NK-92 (cell line): Measurements from ENCODE around the gene TBC1D28.
"Not testable (repeated sequence)": the region's sequence is repeated elsewhere in the genome, so short reads cannot be mapped to it uniquely, and the experiment has no call there.

Experiments used
- DNase-seq: peaks from one replicate; lab custom pipeline; 2025; ENCODE audit not compliant: unreplicated experiment; lab: John Stamatoyannopoulos, UW

TBC1D28 gene

DNA sequence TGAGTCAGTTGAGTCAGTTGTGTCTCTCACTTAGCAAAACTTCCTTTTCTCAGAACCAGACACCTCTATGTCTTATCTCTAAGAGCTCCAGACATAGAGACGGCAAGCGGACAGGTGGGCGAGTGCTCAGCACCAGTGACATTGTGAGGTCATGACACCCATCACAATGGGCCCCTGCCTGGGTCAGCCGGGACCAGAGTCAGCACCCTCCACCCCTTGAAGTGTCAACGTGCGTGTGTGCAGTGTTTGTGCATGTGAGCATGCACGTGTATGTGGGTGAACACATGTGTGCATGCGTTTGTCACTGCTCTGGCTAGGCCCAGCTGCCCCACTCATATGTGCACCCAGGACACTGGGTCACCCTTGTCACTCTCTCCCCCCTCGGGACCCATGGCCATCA, at the start of gene TBC1D28:
TSS of gene TBC1D28 (minus strand) at position 101 of the 400 bp plus-strand sequence. CDS start 3,039 bp downstream, outside the sequence.
- DNase-seq, result not testable (repeated sequence)

DNA sequence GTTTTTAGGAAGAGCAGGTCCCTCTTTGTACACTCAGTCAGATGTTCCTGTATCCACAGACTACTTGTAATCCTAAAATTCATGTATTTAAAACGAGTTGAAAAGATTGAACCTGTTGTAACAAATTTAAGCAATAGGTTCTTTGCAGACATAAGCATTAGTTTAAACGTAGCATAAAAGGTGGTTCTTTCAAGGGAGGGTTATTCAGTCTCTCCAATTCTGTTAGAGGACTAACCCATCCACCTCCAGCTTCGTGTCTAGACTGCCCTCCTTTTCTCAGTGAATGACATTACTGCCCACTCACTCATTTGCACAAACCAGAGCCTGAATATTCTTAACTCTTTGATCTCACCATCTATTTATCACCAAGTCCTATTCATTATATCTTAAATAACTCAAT, 38.5 kb upstream of the TBC1D28 start:
- DNase-seq, result not testable (repeated sequence)

DNA sequence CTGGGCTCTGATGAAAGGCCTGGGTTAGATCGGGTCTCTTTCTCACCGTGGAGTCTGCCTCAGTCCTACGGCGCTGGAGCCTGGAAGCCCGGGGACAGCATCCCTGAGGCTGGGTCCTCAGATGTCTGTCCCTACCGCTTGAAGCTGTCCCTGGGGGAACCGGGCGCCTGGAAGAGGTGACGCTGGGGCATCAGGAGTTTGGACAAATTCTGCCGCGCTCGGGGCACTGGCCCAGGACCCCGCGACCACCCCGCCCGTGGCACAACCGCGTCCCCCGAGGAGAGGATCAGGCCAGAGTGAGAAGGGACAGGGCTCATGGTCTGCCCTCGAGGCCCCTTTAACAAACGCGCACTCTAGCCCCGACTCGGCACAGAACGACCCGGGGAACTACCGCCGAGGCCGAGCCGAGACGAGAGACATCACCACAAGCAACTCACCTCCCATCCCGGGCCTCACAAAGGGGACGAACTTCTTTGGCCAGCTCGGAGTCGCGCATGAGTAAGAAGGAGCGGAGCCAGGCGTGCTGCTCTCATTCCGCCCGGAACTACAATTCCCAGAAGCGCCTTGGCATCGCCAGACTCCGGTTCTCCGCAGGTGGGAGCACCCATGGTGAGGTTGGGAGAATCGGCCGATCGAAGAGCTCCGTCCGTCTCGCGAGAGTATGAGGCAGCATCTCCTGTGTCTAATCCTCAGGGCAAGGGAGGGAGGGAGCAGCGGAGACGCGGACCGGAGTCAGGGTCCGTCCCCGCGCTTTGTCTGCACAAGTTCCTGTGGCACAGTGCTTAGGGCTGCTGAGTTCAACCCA, 37.8 kb upstream of the TBC1D28 start, which contains the start of gene FOXO3B:
TSS of gene FOXO3B (minus strand) at position 548 of the 805 bp plus-strand sequence. CDS start 663 bp downstream, outside the sequence.
- DNase-seq, result not testable (repeated sequence)

DNA sequence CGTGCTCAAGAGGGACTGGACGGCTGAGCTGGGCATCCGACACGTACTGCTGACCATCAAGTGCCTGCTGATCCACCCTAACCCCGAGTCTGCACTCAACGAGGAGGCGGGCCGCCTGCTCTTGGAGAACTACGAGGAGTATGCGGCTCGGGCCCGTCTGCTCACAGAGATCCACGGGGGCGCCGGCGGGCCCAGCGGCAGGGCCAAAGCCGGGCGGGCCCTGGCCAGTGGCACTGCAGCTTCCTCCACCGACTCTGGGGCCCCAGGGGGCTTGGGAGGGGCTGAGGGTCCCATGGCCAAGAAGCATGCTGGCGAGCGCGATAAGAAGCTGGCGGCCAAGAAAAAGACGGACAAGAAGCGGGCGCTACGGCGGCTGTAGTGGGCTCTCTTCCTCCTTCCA, 33.2 kb upstream of the TBC1D28 start:
- DNase-seq, result not testable (repeated sequence)

DNA sequence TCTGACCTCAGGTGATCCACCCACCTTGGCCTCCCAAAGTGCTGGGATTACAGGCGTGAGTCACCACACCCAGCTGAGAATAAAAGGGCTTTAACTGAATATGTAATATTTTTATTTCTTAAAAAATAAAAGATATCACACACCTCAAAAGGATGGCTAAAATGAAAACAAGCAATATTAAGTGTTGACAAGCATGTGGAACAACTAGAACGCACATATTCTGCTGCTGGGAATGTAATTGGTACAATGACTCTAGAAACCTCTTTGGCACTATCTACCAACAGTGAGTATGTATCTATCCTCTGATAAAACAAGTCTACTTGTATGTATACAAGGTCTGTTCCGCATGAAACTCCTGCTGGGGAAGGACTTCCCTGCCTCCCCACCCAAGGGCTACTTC, 32.7 kb upstream of the TBC1D28 start:
- DNase-seq, result not testable (repeated sequence)

DNA sequence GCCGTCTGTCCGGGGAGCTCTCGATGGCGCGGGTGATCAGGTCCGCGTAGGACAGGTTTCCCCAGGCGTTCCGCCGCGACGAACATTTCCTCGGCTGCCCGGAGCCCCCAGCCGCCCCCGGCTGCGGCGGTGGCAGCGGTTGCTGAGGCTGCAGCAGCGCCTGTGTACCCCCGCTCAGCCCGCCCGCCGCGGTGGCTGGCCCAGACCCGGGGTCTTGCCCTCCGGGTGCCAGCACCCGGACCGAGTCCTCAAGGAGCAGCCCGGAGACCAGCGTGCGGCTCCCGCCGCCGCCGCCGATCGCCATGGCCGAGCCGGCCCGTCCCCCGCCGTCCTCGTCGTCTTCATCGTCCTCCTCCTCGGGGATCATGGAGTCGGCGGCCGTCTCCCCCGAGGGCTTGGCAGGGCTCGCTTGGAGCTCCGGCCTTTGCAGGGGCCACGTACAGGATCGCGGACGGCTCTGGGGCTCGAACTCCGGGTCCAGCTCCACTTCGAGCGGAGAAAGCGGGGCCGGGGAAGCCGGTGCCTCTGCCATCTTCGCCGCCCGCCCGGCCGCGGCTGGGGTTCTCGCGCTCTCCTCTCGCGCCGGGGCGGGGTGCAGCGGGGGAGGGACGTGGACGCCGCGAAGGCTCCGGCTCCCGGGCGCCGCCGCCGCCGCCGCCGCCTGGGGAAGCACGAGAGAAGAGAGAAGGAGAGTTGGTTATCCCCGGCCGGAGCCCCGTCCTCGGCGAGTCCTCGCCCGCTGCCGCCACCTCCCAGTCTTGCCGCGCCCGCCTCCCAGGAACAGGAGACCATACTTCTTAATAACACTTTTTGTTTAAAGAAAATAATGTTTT, 28.4 kb upstream of the TBC1D28 start:
- DNase-seq, result not testable (repeated sequence)

DNA sequence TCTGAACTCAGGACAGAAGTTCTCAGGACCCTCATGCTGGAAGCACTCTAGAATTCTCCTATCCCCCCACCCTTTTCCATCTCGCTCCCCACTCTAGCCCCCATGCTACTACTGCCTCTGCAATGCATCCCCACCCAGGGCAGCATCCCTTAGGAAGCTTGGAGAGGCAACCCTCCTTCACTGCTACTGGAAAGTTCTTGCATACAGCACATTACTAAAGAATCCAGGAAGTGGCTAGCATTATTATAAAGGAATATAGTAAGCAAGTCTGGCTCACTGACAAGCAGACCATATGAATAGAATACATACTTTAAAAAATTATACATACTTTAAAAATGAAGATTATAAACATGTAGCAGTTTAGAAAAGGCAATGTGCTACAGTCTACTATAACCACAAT, 24.4 kb upstream of the TBC1D28 start:
- not testable (repeated sequence) for DNase-seq

DNA sequence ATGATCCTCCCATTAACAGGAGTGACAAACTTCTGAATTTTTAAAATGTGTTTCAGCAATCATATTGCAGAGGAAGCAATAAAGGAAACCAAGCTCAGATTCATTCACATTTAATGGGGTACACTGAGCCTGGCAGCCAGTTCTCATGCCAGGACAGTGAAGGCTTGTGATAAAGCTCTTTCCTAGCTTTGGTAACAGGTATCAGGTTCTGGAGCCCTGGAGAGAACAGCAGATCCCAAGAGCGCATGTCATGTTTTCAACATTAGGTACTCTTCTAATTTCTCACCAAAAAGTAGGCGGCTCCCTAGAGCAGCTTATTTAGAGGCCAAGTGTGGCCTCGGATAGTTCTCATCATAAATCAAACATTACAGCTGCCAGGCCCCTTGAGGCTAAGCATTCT, 23.3 kb upstream of the TBC1D28 start:
- DNase-seq, result not testable (repeated sequence)

DNA sequence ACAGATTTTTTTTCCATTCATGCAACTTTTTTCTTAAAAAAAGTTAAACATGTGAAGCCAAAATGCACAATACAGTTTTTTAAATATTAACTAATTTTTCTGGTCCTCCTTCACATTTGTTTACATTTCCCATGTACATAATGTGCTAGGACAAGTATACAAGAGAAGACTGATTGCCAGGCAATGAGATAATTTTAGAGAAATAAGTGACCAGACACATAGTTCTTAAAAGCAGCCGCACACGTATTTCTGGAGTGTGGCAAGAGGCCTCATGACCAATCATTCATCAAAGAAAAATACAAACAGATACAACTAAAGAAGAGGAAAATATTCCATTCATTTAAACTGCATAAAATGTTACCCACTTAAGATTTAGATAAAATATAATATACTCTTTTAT, 22.1 kb upstream of the TBC1D28 start:
- DNase-seq, result not testable (repeated sequence)

DNA sequence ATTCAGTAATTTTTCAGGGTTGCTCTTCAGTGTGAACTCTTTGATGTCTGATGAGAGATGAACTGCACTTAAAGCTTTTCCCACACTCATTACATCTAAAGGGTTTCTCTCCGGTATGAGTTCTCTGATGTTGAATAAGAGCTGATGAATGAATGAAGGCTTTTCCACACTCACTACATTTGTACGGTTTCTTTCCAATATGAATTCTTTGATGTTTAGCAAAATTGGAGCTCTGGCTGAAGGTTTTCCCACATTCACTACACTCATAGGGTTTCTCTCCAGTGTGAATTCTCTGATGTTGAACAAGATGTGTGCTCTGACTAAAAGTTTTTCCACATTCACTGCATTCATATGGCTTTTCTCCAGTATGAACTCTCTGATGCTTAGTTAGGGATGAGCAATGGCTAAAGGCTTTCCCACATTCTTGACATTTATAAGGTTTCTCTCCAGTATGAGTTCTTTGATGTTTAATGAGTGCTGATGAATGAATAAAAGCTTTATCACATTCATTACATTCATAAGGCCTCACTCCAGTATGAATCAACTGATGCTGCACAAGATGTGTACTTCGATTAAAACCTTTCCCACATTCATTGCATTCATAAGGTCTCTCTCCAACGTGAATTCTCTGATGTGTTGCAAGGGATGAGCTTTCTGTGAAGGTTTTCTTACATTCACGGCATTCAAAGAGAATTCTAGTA, 17.9 kb upstream of the TBC1D28 start:
- not testable (repeated sequence) for DNase-seq

DNA sequence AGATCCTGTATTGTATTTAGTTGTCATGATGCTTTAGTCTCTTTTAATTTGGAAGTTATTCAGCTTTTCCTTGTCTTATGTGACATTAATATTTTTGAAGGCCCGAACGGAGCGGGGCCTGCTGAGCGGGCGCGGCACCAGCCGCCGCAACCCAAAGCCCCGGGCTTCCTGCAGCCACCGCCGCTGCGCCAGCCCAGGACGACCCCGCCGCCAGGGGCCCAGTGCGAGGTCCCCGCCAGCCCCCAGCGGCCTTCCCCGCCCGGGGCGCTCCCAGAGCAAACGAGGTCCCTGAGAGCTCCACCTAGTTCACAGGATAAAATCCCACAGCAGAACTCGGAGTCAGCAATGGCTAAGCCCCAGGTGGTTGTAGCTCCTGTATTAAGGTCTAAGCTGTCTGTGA, 5.9 kb upstream of the TBC1D28 start:
- DNase-seq, result not testable (repeated sequence)

DNA sequence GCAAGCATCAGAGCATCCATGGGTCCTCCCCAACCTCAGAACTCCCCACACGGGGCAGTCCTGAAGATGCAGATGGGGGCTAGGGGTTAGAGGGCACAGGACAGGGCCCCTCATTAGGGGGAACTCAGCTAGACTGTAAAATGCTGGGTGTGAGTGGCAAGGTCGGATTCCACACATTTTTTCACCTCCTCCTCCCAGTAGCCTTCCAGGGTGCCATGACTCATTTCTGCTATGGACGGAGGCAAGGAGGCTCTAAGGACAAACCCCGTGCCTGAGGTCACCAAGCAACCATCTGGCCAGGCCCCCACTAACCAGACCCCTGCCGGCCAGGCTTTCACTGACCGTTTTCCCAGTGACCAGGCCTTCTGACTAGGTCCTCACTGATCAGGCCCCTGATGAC, 1.1 kb downstream of the TBC1D28 start:
- DNase-seq, result not testable (repeated sequence)

DNA sequence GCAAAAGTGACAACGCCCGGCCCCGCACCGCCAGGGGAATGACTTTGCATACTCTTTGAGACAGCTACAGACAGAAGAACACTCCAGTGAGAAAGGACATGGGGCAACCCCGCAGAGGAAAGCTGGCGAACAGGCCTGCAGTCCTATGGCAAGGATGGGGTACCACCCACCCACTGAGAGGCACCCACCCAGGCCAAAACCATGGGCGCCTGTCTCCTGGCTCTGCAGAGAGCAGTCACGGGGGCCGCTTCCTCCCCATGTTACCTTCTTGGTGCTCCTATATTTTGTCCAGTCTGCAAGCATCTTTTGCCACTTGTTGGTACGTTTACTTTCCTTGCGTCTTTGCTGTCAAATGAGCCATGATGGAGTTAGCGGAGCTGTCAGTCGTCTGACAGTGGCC, 5.8 kb downstream of the TBC1D28 start:
- not testable (repeated sequence) for DNase-seq

DNA sequence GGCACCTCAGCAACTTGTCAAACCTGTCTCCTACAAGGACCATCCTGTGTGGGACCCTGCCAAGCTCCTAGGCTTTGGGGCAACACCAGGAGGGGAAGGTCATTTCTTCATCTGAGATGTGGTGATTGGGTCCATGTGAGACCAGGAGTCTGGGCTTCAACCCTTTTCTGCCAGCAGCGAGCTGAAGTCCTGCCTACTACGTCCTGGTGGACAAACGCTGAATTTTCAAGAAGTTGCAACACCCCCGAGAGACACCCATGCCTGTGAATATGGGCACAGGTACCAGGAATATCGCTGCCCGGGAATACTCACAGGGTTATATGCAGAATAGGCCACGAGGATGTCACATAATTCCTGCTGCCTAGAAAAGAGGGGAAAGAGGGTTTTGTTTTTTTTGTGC, 8.0 kb downstream of the TBC1D28 start:
- not testable (repeated sequence) for DNase-seq

DNA sequence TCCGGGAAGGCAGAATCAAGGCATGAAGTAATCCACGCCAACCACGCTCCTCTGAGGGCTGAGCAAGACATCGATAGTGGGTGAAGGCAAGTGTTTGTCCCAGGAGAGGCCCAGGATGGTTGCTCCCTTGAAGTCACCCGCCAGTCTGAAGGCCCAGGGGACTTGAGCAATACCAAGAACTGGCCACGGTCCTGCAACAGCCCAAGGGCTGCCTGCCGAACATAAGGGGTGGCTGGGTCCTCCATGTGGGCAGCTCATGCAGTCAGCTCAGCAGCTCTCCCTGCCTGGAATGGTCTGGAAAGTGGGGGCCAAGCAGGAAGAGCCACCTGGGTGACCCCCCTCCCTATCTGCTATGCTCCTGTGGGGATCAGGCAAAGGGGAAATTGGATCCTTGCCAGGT, 8.4 kb downstream of the TBC1D28 start:
- not testable (repeated sequence) for DNase-seq

DNA sequence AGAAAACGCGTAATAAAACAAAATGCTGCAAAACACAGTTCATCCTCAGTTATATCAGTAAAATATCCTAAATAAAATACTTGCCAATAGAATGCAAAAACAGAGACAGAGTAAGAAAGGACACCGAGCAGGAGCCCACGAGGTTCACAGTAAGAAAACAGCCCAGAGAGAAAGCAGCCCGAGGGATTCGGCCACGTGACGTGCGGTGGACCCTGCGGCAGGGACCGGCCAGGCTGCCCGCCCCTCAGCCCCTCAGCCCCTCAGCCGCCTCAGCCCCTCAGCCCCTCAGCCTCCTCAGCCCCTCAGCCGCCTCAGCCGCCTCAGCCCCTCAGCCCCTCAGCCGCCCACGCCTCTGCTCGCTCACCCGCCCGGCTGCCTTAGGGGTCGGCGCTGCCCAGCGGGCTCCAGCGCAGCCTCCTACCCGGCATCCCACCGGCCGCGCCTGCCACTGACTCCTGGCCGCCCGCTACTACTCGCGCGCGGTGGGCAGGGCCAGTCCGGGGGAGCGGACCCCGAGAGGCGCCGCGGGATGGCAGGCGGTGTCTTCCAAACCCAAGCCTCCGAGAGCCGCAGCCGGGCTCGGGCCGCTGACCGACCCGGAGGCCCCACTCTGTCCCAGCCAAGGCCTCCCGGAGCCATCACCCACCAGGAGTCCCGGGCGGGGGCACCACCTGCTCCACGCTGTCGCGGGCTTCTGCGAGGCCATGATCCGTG, 9.5 kb downstream of the TBC1D28 start:
- not testable (repeated sequence) for DNase-seq

DNA sequence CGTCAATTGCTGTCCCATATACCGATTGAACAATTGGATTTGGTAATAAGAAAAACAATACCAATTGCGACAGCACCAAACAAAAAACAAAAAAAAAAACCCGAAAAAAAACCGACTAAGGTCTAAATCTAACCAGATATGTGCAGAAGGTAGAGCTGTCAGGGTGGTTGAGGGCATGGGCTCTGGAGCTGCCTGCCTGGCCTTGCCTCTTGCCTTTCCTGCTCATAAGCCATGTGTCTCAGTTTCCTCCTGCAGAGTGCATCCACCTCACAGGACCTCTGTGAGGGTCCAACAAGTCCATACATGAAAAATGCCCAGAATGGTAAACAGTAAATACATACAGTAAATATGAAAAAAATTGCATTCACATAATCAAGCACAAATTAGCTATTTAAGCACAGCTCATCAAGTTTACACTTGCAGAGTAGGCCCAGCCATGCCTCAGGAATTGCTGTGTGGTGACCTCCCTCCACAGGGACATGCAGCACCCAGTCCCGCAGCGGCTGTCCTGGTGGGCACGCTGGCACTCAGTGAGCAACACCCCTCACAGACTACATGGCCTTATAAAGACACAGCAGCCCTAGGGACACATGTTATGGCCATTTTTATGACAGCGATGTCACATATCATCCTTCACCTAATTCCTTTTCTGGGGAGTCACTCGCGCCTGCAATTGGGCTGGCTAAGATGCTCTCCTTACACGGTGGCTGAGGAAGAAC, 17.9 kb downstream of the TBC1D28 start:
- no peak for DNase-seq

DNA sequence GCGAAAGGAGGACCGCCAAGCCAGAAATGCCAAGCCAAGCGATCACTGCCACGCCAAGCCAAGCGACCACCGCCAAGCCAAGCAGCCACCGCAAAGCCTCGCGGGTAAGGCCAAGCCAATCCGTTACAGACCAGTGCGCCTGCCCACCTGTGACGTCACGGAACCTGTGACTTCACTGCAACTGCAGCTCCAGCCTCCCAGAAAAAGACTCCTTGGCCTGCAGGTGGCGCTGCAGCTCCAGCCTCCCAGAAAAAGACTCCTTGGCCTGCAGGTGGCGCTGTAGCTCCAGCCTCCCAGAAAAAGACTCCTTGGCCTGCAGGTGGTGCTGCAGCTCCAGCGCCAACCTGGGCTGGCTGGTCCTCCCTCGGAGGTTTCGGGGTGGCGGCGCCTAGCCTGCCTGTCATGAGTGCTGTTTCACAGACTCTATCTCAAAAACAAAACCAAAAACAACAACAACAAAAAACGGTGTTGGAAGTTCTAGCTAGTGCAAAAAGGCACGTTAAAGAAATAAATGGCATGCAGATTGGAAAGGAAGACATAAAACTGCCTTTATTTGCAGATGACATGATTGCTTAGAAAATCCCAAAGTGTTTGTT, 18.6 kb downstream of the TBC1D28 start:
- DNase-seq, result peak; percentile 68

DNA sequence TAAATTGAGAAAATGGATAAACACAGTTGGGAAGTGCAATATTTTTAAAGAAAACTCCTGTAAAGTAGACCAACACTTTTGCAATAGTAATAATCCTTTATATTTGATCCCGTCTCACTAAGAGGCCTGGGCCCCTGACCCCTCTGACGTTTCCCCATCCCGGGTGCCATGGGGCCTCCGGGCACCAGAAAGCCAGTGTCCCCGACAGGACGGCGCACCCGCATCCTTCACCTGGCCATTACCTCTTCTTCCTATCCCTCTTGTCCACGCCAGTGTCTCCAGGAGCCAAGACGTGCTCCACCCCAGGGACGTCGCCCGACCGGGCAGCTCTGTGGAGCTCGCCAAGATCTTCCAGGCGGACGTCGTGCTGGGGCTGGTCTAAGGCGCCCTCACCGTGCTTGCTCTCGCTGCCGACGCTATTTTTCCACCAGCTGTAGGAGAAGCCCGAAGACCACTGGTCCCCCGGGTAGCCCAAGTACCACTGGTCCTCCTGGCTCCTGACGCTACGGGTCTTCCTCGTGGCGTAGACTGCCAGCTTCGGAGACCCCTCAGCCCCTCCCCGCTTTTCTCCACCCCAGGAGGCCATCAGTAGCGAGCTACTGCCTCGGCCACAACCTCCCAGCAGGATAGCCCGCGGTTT, 19.2 kb downstream of the TBC1D28 start:
- DNase-seq, result not testable (repeated sequence)
